Breast epithelium (tissue), 4 donors: ENCODE data around the gene FAF1. TPM values are rescaled to one million over a fixed set of nuclear protein-coding genes. Genes with fewer than 3 reads are reported as not detected.

Source experiments
- DNase-seq, 2 donors: peaks; one replicate each; pipeline ENCODE4 v3.0.0-alpha.2; 2019; ENCODE audit warnings: low spot score in 2 of 2
- H3K27ac ChIP-seq, 2 donors: fragments of 200-600 bp; sonication (generic) in 1 of 2; one replicate each; pipeline ENCODE4 v1.5.1; 2016 to 2019; ENCODE audit warnings: mild to moderate bottlenecking in 1 of 2
- H3K27me3 ChIP-seq, 2 donors: fragments of 200-600 bp; sonication (generic) in 1 of 2; one replicate each; pipeline versions ENCODE4 v1.5.1 to v1.6.0; 2017 to 2019; ENCODE audit warnings: control low read depth in 1 of 2, mild to moderate bottlenecking in 1 of 2
- H3K36me3 ChIP-seq: fragments of 200-600 bp; one replicate; pipeline ENCODE4 v1.5.1; 2019
- H3K4me1 ChIP-seq, 2 donors: fragments of 200-600 bp; sonication (generic); one replicate each; pipeline ENCODE4 v1.5.1; 2016 to 2019; ENCODE audit warnings: control low read depth in 1 of 2
- H3K4me3 ChIP-seq, 3 donors: fragments of 200-600 bp; sonication (generic); 1 replicate in 2 of 3; 2 replicates in 1 of 3; pipeline ENCODE4 v1.5.1; 2016 to 2019; ENCODE audit warnings: mild to moderate bottlenecking in 3 of 3, moderate library complexity in 2 of 3
- H3K9me3 ChIP-seq, 2 donors: fragments of 200-600 bp; sonication (generic) in 1 of 2; one replicate each; pipeline ENCODE4 v1.5.1; 2016 to 2019; ENCODE audit warnings: control low read depth in 1 of 2
- CTCF ChIP-seq, 3 donors: fragments of 450-650 bp; IDR thresholded peaks; one replicate each; pipeline ENCODE4 v1.5.1; 2016 to 2017; ENCODE audit warnings: antibody characterized with exemption in 3 of 3, mild to moderate bottlenecking in 3 of 3, moderate library complexity in 3 of 3
- POLR2A ChIP-seq: fragments of 450-650 bp; IDR thresholded peaks from one replicate; pipeline ENCODE4 v1.6.1; 2016; ENCODE audit warnings: antibody characterized with exemption, mild to moderate bottlenecking, moderate library complexity
- POLR2AphosphoS5 ChIP-seq, 3 donors: sonication (generic); formaldehyde crosslinking; IDR thresholded peaks; one replicate each; pipeline ENCODE4 v1.6.1; 2017; ENCODE audit warnings: antibody characterized with exemption in 3 of 3
- intact Hi-C: fragments of 100-400 bp; cut with DNase I; formaldehyde crosslinking; loops from one replicate; pipeline ENCODE4 v1.15.1; 2023; ENCODE audit warnings: low total_unique reads
- total RNA-seq, 3 donors: library from RNA; depleted of rRNA; stranded (reverse); fragments of >200 nt; gene quantifications; one replicate each; pipeline ENCODE4 v1.1.0, GENCODE V29; 2016

The FAF1 gene
- total RNA-seq, 3 donors from 2014 or later, result 34.9 to 58.2 (median 42.0) TPM

- Histone ChIP-seq H3K36me3 (no peaks in the 10 kb centered on the region), H3K4me3 (no peak overlapping the region), H3K27me3 (no peaks in the 10 kb centered on the region), H3K27ac (no peak overlapping the region), H3K4me1 (no peaks in the 10 kb centered on the region), H3K9me3 (no peaks in the 10 kb centered on the region)
- no peak for DNase-seq
- TF ChIP-seq CTCF (IDR thresholded peaks at IDR 0.05) (no peak), POLR2AphosphoS5 (IDR thresholded peaks at IDR 0.05) (no peak), POLR2A (no peak)
- intact Hi-C loops, result no loop called here
Measured at GRCh38 chr1:50634251-50634650, 325.8 kb downstream of the FAF1 start.

- H3K4me3 ChIP-seq, result no peak overlapping the region
- no peaks in the 10 kb centered on the region for H3K36me3 ChIP-seq
- H3K4me1 ChIP-seq, result no peaks in the 10 kb centered on the region
- intact Hi-C loops, result no loop called here
- H3K27me3 ChIP-seq, result no peaks in the 10 kb centered on the region
- no peak for DNase-seq
- no peaks in the 10 kb centered on the region for H3K9me3 ChIP-seq
- TF ChIP-seq CTCF (IDR thresholded peaks at IDR 0.05) (no peak), POLR2AphosphoS5 (IDR thresholded peaks at IDR 0.05) (no peak), POLR2A (no peak)
- H3K27ac ChIP-seq, result no peak overlapping the region
Measured at GRCh38 chr1:50633465-50633864, 326.6 kb downstream of the FAF1 start.

- Histone ChIP-seq H3K36me3 (no peaks in the 10 kb centered on the region), H3K9me3 (no peaks in the 10 kb centered on the region), H3K27me3 (no peaks in the 10 kb centered on the region), H3K4me1 (no peaks in the 10 kb centered on the region), H3K27ac (no peak overlapping the region), H3K4me3 (no peak overlapping the region)
- no peak for DNase-seq
- TF ChIP-seq POLR2A, result no peak
- TF ChIP-seq POLR2AphosphoS5 (IDR thresholded peaks at IDR 0.05), result no peak
- no peak for TF ChIP-seq CTCF (IDR thresholded peaks at IDR 0.05)
- intact Hi-C loops, result no loop called here
Measured at GRCh38 chr1:50631161-50631560, 328.9 kb downstream of the FAF1 start.

- Histone ChIP-seq H3K36me3 (no peaks in the 10 kb centered on the region), H3K4me1 (no peaks in the 10 kb centered on the region)
- intact Hi-C loops, result no loop called here
Measured at GRCh38 chr1:50622259-50622658, 337.8 kb downstream of the FAF1 start.

More at GRCh38 chr1:50622259-50622658, 337.8 kb downstream of the FAF1 start:
- no peak for TF ChIP-seq CTCF (IDR thresholded peaks at IDR 0.05)
- TF ChIP-seq POLR2AphosphoS5 (IDR thresholded peaks at IDR 0.05), result no peak
- TF ChIP-seq POLR2A, result no peak
- Histone ChIP-seq H3K9me3 (no peaks in the 10 kb centered on the region), H3K4me3 (no peak overlapping the region), H3K27ac (no peak overlapping the region), H3K27me3 (no peaks in the 10 kb centered on the region)
- no peak for DNase-seq
